NCI-H2196 (cell line): Measurements from ENCODE around the gene NUP153.
A peak's percentile ranks its signal among the peaks of the same experiment; 100 is the strongest.

ENCODE experiments used
- DNase-seq: peaks from one replicate; lab custom pipeline; 2025; ENCODE audit not compliant: unreplicated experiment; lab: John Stamatoyannopoulos, UW

Gene NUP153

DNA sequence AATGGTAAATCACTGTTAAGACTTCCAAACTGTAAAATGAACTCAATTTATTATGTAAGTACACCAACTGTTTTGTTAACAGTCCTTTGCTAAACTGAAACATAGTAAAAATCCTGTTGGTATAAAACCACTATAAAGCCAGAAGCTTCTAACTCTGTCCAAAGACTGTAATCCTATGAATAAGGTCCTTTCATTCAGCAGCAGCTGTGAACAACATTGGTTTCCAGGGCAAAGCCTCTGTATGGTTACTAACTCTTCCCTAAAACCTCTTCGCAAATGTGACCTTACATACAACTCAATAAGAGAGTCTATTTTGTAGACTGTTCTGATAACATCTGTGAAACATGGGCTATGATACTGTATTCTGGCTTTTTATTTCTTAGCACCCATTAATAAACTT lies 40.1 kb downstream of the NUP153 start:
- DNase-seq, result no peak

- DNase-seq, result no peak
Measured at GRCh38 chr6:17665132-17665531, 41.6 kb downstream of the NUP153 start.

- no peak for DNase-seq
Measured at GRCh38 chr6:17663226-17663625, 43.5 kb downstream of the NUP153 start.

- DNase-seq, result no peak
Measured at GRCh38 chr6:17662585-17662984, 44.1 kb downstream of the NUP153 start.

DNA sequence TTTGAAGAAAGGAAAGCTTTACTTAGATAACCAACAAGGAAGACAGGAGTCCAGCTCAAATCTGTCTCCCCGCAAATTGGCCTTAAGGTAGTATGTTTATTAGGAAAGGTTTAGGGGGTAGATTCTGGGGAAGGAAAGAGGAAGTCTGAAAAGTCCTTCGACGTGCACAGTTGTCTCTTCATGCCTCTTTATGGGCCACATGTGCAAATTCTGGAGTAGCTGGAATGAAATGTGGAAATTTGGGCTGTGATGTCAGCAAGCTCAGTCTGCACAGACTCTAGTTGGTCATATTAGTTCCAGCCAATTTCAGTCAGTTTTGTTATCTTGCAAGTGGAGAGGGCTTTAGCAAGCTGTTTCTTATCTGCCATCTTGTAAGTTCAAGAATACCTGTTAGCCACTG lies 50.1 kb downstream of the NUP153 start:
- DNase-seq, result no peak

GRCh38 chr6:17656092-17656491 lies 50.6 kb downstream of the NUP153 start:
- peak; percentile 10 for DNase-seq

- DNase-seq, result no peak
Measured at GRCh38 chr6:17653198-17653882, 53.4 kb downstream of the NUP153 start.

GRCh38 chr6:17650656-17651309 lies 55.9 kb downstream of the NUP153 start:
- no peak for DNase-seq

DNA sequence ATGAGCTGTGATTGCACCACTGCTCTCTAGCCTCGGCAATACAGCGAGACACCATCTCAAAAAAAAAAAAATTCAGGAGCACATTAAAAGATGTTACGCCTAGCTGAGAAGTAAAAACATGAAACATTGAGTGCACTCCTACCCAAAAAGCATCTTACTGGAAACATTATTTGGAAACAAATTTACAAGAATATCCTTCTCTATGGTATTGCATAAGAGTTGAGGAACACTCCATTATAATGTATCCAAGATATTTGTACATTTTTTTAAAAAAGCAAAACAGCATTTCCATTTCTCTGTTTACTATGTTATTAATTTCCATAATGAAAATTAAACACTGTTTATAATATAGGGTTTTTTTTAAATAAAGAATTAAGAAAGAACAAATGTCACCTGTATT lies 58.0 kb downstream of the NUP153 start:
- DNase-seq, result no peak

DNA sequence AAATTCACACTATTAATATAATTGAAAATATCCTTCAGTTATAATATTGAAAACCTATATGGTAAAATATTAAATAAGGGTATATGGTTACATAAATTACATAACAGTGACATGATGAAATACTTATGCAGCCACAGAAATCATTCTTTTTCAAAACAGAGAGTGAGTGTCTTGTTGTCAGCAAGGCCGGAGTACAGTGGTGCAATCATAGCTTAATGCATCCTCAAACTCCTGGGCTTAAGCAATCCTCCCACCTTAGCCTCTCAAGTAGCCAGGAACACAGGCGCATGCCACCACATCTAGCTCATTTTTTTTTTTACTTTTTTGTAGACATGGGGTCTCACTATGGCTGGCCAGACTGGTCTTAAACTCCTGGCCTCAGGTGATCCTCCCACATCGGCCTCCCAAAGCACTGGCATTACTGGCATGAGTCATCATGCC lies 66.2 kb downstream of the NUP153 start:
- DNase-seq, result no peak

GRCh38 chr6:17638212-17638715 lies 68.5 kb downstream of the NUP153 start:
- no peak for DNase-seq

DNA sequence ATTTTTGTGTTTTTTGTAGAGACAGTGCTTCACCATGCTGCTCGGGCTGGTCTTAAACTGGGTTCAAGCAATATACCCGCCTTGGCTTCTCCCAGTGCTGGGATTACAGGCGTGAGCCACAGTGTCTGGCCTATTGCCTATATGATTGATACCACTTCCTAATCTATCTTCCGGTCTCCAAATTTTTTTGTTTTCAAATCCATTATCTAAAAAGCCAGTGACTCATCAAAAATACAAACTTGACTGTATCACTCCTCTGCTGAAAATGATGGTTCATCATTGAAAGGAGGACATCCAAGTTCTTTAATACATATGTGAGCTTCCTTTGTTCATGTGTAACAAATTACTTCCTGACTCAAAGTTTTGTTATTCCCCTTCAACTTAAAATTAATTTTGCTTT lies 71.2 kb downstream of the NUP153 start:
- DNase-seq, result no peak

GRCh38 chr6:17633465-17634188 lies 73.1 kb downstream of the NUP153 start:
- DNase-seq, result no peak

GRCh38 chr6:17632934-17633333 lies 73.8 kb downstream of the NUP153 start:
- DNase-seq, result no peak

- no peak for DNase-seq
Measured at GRCh38 chr6:17630511-17631073, 76.1 kb downstream of the NUP153 start.

DNA sequence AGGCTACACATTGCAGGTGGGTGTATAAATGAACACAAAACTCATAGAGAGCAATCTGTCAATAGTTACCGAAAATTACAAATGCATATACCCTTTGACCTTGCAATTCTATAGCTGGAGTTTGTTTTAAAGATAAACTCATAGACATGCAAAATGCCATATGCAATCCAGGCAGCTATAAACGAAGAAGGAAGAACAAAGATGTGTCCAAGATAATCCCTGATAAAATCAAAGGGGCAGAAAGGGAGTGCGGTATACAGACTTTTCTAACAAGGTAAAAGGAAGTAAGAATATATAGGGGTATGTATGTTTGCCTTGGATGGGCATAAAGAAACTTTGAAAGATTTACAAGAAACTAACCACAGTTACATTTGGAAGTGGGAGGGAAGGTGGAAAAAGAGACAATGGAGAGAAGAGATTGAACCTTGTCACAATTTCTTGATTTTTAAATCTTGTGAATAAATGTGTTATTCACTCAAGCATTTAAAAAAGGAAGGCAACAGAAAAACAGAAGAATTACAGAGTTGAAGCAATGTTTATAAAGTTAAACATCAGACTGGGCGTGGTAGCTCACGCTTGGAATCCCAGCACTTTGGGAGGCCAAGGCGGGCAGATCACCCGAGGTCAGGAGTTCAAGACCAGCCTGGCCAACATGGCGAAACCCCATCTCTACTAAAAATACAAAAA lies 76.8 kb downstream of the NUP153 start:
- no peak for DNase-seq

DNA sequence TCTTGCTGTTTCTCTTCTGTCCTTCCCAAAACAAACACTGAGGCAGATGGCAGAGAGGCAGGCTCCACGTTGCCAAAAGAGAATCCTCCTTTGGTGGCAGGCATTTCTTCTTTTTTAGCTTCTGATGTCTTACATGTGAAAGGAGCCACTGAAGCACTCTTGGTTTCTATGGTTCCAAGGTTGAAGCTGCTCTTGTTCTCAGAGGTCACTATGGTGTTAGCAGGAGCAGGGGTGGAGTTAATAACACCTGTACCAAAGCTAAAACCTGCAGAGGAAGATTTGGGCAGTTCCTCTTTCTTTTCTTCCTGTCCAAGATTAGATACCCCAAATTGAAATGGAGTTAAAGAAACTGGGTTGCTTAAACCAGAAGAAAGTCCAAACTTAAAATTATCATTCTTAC lies 77.9 kb downstream of the NUP153 start:
- no peak for DNase-seq

DNA sequence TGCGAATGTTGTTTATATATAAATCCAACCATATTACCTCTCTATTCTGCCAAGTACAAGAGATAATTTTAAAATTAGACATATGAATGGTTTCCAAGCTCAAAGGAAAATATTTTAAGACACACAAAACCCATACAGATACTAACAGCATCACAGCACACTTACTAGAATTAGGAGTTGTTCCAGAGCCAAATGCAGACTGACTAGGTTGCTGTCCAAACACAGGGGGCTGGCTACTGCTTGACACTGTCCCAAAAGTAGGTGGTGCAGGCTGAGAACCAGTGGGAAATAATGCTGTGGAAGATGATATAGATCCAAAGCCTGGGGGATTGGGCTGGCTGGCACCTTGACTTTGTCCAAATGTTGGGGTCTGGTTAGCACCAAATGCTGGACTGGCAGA lies 82.3 kb downstream of the NUP153 start:
- no peak for DNase-seq

DNA sequence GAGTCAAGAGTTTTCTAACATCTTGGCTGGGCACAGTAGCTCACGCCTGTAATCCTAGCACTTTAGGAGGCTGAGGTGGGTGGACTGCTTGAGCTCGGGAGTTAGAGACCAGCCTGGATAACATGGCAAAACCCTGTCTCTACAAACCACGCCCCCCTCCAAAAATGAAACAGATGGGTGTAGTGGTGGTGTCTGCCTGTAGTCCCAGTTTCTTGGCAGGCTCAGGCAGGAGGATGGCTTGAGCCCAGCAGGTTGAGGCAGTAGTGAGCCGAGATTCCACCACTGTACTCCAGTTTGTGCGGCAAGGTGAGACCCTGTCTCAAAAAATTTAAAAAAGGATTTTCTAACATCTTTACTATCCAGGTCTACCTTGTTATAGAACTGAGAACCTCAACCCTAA lies 84.6 kb downstream of the NUP153 start:
- no peak for DNase-seq

GRCh38 chr6:17621003-17621402 lies 85.7 kb downstream of the NUP153 start:
- DNase-seq, result no peak

GRCh38 chr6:17615794-17616193 lies 90.9 kb downstream of the NUP153 start:
- no peak for DNase-seq
